K562 (cell line): ENCODE measurements around the gene SNAPC5. TPM values are rescaled to one million over a fixed set of nuclear protein-coding genes. Genes with fewer than 3 reads are reported as not detected.
A peak's percentile ranks its signal among the peaks of the same experiment; 100 is the strongest.

Experiments
- CBFA2T2 ChIP-seq: fragments of 450-650 bp; conservative IDR thresholded peaks from 2 replicates; pipeline ENCODE4 v1.6.1; 2017; ENCODE audit warnings: mild to moderate bottlenecking
- CTCF ChIP-seq, 3 experiments: IDR thresholded peaks in 2 of 3; conservative IDR thresholded peaks in 1 of 3; 2 replicates each; pipeline ENCODE4 v1.5.1; 2011 to 2012; ENCODE audit warnings: low read length in 3 of 3, mild to moderate bottlenecking in 3 of 3, control low read depth in 2 of 3, improper control_type of control experiment in 1 of 3, inconsistent platforms in 1 of 3, low read depth in 1 of 3, mixed read lengths in 1 of 3, moderate library complexity in 1 of 3; ENCODE audit not compliant: insufficient read depth in 2 of 3
- EGR1 ChIP-seq: fragments of 450-650 bp; conservative IDR thresholded peaks from 2 replicates; pipeline ENCODE4 v1.6.1; 2017; ENCODE audit warnings: mild to moderate bottlenecking
- HDAC3 ChIP-seq: fragments of 450-650 bp; IDR thresholded peaks from 2 replicates; pipeline ENCODE4 v1.6.1; 2018; ENCODE audit warnings: borderline replicate concordance, mild to moderate bottlenecking, moderate library complexity; ENCODE audit not compliant: partially characterized antibody
- MGA ChIP-seq: fragments of 450-650 bp; IDR thresholded peaks from 2 replicates; pipeline ENCODE4 v1.6.1; 2016; ENCODE audit warnings: mild to moderate bottlenecking, moderate library complexity
- MNT ChIP-seq, 2 experiments: fragments of 450-650 bp; conservative IDR thresholded peaks; 2 replicates each; pipeline ENCODE4 v1.6.1; 2017; ENCODE audit warnings: mild to moderate bottlenecking in 2 of 2, moderate library complexity in 2 of 2
- MTA2 ChIP-seq: fragments of 450-650 bp; IDR thresholded peaks from 2 replicates; pipeline ENCODE4 v1.6.1; 2016; ENCODE audit warnings: low read depth
- NFE2L1 ChIP-seq: fragments of 450-650 bp; IDR thresholded peaks from 2 replicates; pipeline ENCODE4 v1.6.1; 2016; ENCODE audit warnings: missing genetic modification characterization, low read depth, mild to moderate bottlenecking, missing compliant biosample characterization, moderate library complexity, borderline replicate concordance
- PRPF4 ChIP-seq: fragments of 200-400 bp; formaldehyde crosslinking; IDR thresholded peaks from one replicate; pipeline ENCODE4 v1.6.1; 2017; ENCODE audit warnings: low read length, low read depth, mild to moderate bottlenecking; ENCODE audit not compliant: insufficient read depth, poor library complexity, severe bottlenecking
- STAT5A ChIP-seq: IDR thresholded peaks from 2 replicates; pipeline ENCODE4 v1.6.1; 2012; ENCODE audit warnings: low read length, inconsistent platforms, borderline replicate concordance
- ZNF780A ChIP-seq: fragments of 250-450 bp; sonication (Bioruptor Pico); IDR thresholded peaks from 2 replicates; pipeline ENCODE4 v1.5.0; 2021; ENCODE audit warnings: mild to moderate bottlenecking
- polyA plus RNA-seq, 8 experiments: library from polyadenylated mRNA; depleted of rRNA in 4 of 8; stranded (reverse) in 5 of 8; unstranded in 3 of 8; fragments of >200 nt; fragmentation: Nextera tagmentation in 2 of 8; fragmentation: Illumina TruSeq in 1 of 8; extraction: Ambion mirVana in 2 of 8; extraction: Trizol in 1 of 8; gene quantifications; 2 replicates each; pipeline versions ENCODE4 v1.2.1 to v1.2.3, GENCODE V29; 2011 to 2014; ENCODE audit warnings: inconsistent platforms in 1 of 8, missing spikeins in 1 of 8
- total RNA-seq, 7 experiments: library from RNA; depleted of rRNA in 6 of 7; stranded (reverse); fragments of >200 nt in 6 of 7; fragmentation: Illumina TruSeq in 2 of 7; extraction: Trizol in 2 of 7; gene quantifications; 2 replicates each; pipeline versions ENCODE4 v1.2.1 to v1.2.3, GENCODE V29; 2011 to 2021; ENCODE audit warnings: low replicate concordance in 1 of 7

The SNAPC5 gene
- total and polyA plus RNA-seq, 9 of the 15 experiments (the other 6 are each of a cell fraction or from before 2014, with no cell fraction given), result 52.8 to 155 (median 96.5) TPM

- TF ChIP-seq HDAC3, result peak; percentile 38
- TF ChIP-seq CTCF (IDR thresholded peaks at IDR 0.05 in 2 of 3, conservative IDR thresholded peaks at IDR 0.05 in 1 of 3; ENCODE audit: insufficient read depth in 2 of 3, low read depth in 1 of 3, low read length in 3 of 3), result peak; percentile 38 to 43 (median 40); a peak in 3 of 6 replicates
- no peak for TF ChIP-seq EGR1
- no peak for TF ChIP-seq ZNF780A (CRISPR knock-in tag)
- TF ChIP-seq CBFA2T2, result peak; percentile 84
- peak; percentile 71 for TF ChIP-seq STAT5A
- no peak for TF ChIP-seq PRPF4
- peak in 1 of 2 experiments; percentile 37; a peak in 1 of 4 replicates for TF ChIP-seq MNT (conservative IDR thresholded peaks at IDR 0.05)
- 0 out of 2 replicates have a peak, but pooled peaks have one; percentile 5 for TF ChIP-seq NFE2L1
- peak; percentile 30; the same call in 1 of the 2 replicates for TF ChIP-seq MTA2
- TF ChIP-seq MGA, result peak; percentile 14; the same call in 1 of the 2 replicates
Observed at GRCh38 chr15:66481107-66481856, 16.3 kb downstream of the SNAPC5 start (continued).
